GM23338 (cell line): ENCODE measurements around the gene CEPT1.

Source experiments
- CREB1 ChIP-seq: fragments of 250-450 bp; sonication (Bioruptor Pico); IDR thresholded peaks from 2 replicates; pipeline ENCODE4 v1.5.0; 2020; ENCODE audit warnings: low read depth, mild to moderate bottlenecking, moderate library complexity
- CTCF ChIP-seq, 2 experiments: fragments of 200-600 bp in 1 of 2; sonication (generic) in 1 of 2; conservative IDR thresholded peaks; 2 replicates each; pipeline versions ENCODE4 v1.5.1 to v1.6.1; 2016 to 2017; ENCODE audit warnings: antibody characterized with exemption in 2 of 2, low read depth in 2 of 2, mild to moderate bottlenecking in 2 of 2, moderate library complexity in 1 of 2
- ETS1 ChIP-seq: IDR thresholded peaks from 2 replicates; pipeline ENCODE4 v1.6.1; 2016; ENCODE audit warnings: antibody characterized with exemption
- EZH2 ChIP-seq: fragments of 200-600 bp; sonication (generic); IDR thresholded peaks from one replicate; pipeline ENCODE4 v1.8.0; 2017; ENCODE audit warnings: antibody characterized with exemption, mild to moderate bottlenecking, low read depth; ENCODE audit not compliant: unreplicated experiment
- EZH2phosphoT487 ChIP-seq: fragments of 200-600 bp; sonication (generic); IDR thresholded peaks from one replicate; pipeline ENCODE4 v1.8.1; 2018; ENCODE audit warnings: antibody characterized with exemption; ENCODE audit not compliant: unreplicated experiment
- REST ChIP-seq: IDR thresholded peaks from one replicate; pipeline ENCODE4 v1.6.1; 2018; ENCODE audit warnings: antibody characterized with exemption; ENCODE audit not compliant: unreplicated experiment

GRCh38 chr1:111202366-111202706 lies 62.3 kb downstream of the CEPT1 start:
- no peak for TF ChIP-seq CTCF (conservative IDR thresholded peaks at IDR 0.05; ENCODE audit: low read depth in 2 of 2)
- TF ChIP-seq EZH2 = no peak
- TF ChIP-seq ETS1 = no peak
- no peak for TF ChIP-seq REST
- no peak for TF ChIP-seq CREB1 (CRISPR knock-in tag)
- no peak for TF ChIP-seq EZH2phosphoT487
